Measurements from ENCODE around the gene NRXN3. TPM values are rescaled to one million over a fixed set of nuclear protein-coding genes. Genes with fewer than 3 reads are reported as not detected.

NRXN3 gene
- total RNA-seq, 3 donors from 2014 or later: 2.1 to 27.3 (median 2.6) TPM

DNA sequence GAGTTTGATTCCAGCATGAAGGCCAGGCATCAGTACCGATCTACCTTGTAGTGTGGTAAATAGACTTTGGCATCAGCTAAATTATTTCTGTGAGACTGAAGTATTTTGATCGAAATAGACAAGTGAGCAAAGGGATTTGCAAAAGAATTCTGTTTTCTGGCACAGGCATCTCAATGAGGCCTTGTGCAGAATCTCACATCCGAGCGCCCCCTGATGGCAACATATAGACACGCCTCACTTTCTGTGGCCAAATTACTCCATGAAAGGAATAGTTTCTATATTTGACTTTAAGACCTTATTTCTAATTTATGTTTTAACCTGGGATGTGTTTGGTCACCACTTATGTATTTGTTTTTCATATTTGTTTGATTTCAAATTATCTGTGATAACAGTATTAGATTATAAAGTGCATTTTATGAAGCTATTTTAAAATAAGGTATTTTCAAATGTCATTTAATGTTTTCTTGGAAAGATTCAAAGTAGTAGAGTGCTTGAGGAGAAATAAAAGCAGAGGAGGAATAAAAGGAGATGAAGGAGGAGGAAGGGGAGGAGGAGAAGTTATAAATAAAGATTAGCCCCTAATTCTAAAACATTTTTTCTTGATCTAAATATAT lies 731.9 kb downstream of the NRXN3 start:
- intact Hi-C loops (cut with DNase I, micrococcal nuclease): no loop called here
- DNase-seq: peak in 1 of 3 donors; percentile 26
- no peaks in the 10 kb centered on the region for H3K9me3 ChIP-seq
- no peak for ATAC-seq
- H3K4me1 ChIP-seq (ENCODE audit: low read depth): no peaks in the 10 kb centered on the region
- H3K4me3 ChIP-seq: no peak overlapping the region
- TF ChIP-seq, protein P1, sequence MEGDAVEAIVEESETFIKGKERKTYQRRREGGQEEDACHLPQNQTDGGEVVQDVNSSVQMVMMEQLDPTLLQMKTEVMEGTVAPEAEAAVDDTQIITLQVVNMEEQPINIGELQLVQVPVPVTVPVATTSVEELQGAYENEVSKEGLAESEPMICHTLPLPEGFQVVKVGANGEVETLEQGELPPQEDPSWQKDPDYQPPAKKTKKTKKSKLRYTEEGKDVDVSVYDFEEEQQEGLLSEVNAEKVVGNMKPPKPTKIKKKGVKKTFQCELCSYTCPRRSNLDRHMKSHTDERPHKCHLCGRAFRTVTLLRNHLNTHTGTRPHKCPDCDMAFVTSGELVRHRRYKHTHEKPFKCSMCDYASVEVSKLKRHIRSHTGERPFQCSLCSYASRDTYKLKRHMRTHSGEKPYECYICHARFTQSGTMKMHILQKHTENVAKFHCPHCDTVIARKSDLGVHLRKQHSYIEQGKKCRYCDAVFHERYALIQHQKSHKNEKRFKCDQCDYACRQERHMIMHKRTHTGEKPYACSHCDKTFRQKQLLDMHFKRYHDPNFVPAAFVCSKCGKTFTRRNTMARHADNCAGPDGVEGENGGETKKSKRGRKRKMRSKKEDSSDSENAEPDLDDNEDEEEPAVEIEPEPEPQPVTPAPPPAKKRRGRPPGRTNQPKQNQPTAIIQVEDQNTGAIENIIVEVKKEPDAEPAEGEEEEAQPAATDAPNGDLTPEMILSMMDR (IDR thresholded peaks at IDR 0.05): no peak
- no peaks in the 10 kb centered on the region for H3K36me3 ChIP-seq (ENCODE audit: low read depth)

DNA sequence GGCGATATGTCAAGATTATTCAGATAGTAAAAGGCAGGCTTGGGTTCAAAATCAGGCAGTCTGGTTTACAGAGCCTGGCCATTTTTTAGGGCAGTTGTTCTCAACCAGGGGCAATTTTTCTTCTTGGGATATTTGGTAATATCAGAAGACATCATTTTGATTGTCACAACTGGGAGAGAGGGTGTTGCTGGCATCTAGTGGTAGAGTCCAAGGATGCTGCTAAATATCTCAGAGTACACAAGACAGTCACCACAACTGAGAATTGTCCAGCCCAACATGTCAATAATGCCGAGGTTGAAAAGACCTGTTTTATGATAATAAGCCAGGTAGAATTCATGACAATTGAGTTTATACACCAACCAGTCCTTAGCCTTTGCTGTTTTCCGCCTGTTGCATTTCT lies 733.9 kb downstream of the NRXN3 start:
- Histone ChIP-seq H3K36me3 (ENCODE audit: low read depth) (no peaks in the 10 kb centered on the region), H3K9me3 (no peaks in the 10 kb centered on the region), H3K4me1 (ENCODE audit: low read depth) (no peaks in the 10 kb centered on the region), H3K4me3 (no peak overlapping the region)
- DNase-seq (no peak), ATAC-seq (no peak)
- intact Hi-C loops (cut with DNase I, micrococcal nuclease): no loop called here
- TF ChIP-seq, protein P1 (IDR thresholded peaks at IDR 0.05): no peak

- intact Hi-C loops (cut with DNase I, micrococcal nuclease): no loop called here
Measured at GRCh38 chr14:78917462-78917861, 747.3 kb downstream of the NRXN3 start.

GRCh38 chr14:78921856-78922255 lies 751.7 kb downstream of the NRXN3 start:
- DNase-seq: no peak
- Histone ChIP-seq H3K4me1 (ENCODE audit: low read depth) (no peaks in the 10 kb centered on the region), H3K9me3 (no peaks in the 10 kb centered on the region), H3K4me3 (no peak overlapping the region), H3K36me3 (ENCODE audit: low read depth) (no peaks in the 10 kb centered on the region)
- intact Hi-C loops (cut with DNase I, micrococcal nuclease): no loop called here
- TF ChIP-seq, protein P1 (IDR thresholded peaks at IDR 0.05): no peak
- no peak for ATAC-seq

More at GRCh38 chr14:78917462-78917861, 747.3 kb downstream of the NRXN3 start:
- no peak for DNase-seq
- Histone ChIP-seq H3K4me1 (ENCODE audit: low read depth) (no peaks in the 10 kb centered on the region), H3K4me3 (no peak overlapping the region), H3K9me3 (no peaks in the 10 kb centered on the region), H3K36me3 (ENCODE audit: low read depth) (no peaks in the 10 kb centered on the region)
- no peak for ATAC-seq
- TF ChIP-seq, protein P1 (IDR thresholded peaks at IDR 0.05): no peak

- Histone ChIP-seq H3K4me1 (ENCODE audit: low read depth) (no peaks in the 10 kb centered on the region), H3K9me3 (no peaks in the 10 kb centered on the region), H3K36me3 (ENCODE audit: low read depth) (no peaks in the 10 kb centered on the region), H3K4me3 (no peak overlapping the region)
- intact Hi-C loops (cut with DNase I, micrococcal nuclease): no loop called here
- DNase-seq: no peak
- TF ChIP-seq, protein P1 (IDR thresholded peaks at IDR 0.05): no peak
- no peak for ATAC-seq
Measured at GRCh38 chr14:78927261-78927660, 757.1 kb downstream of the NRXN3 start.

- DNase-seq (no peak), ATAC-seq (no peak)
- intact Hi-C loops (cut with DNase I, micrococcal nuclease): no loop called here
- H3K4me3 ChIP-seq: no peak overlapping the region
- no peaks in the 10 kb centered on the region for H3K36me3 ChIP-seq (ENCODE audit: low read depth)
- no peaks in the 10 kb centered on the region for H3K9me3 ChIP-seq
- TF ChIP-seq, protein P1 (IDR thresholded peaks at IDR 0.05): no peak
- no peaks in the 10 kb centered on the region for H3K4me1 ChIP-seq (ENCODE audit: low read depth)
Measured at GRCh38 chr14:78933166-78933565, 763.0 kb downstream of the NRXN3 start.
